HepG2 (cell line): Measurements from ENCODE around the gene THRAP3. TPM values are rescaled to one million over a fixed set of nuclear protein-coding genes. Genes with fewer than 3 reads are reported as not detected.

Experiments used
- CREM ChIP-seq, 2 experiments: sonication (generic) in 1 of 2; formaldehyde crosslinking in 1 of 2; IDR thresholded peaks; 2 replicates each; pipeline versions ENCODE4 v1.4.0 to v1.6.1; 2016 to 2020; ENCODE audit warnings: antibody characterized with exemption in 1 of 2, mild to moderate bottlenecking in 1 of 2, missing genetic modification reagents in 1 of 2
- HDAC1 ChIP-seq: sonication (generic); formaldehyde crosslinking; IDR thresholded peaks from 2 replicates; pipeline ENCODE4 v1.5.1; 2020; ENCODE audit warnings: mild to moderate bottlenecking, missing genetic modification reagents
- HMGXB4 ChIP-seq, 2 experiments: sonication (generic) in 1 of 2; formaldehyde crosslinking in 1 of 2; IDR thresholded peaks; 2 replicates each; pipeline versions ENCODE4 v1.4.0 to v1.6.1; 2018 to 2020; ENCODE audit warnings: missing genetic modification reagents in 2 of 2, borderline replicate concordance in 1 of 2, low read depth in 1 of 2, mild to moderate bottlenecking in 1 of 2, missing biosample characterization in 1 of 2
- KAT7 ChIP-seq: IDR thresholded peaks from 2 replicates; pipeline ENCODE4 v1.6.1; 2018; ENCODE audit warnings: borderline replicate concordance, missing compliant biosample characterization
- KAT8 ChIP-seq: IDR thresholded peaks from 2 replicates; pipeline ENCODE4 v1.6.1; 2016; ENCODE audit warnings: missing genetic modification reagents, missing compliant biosample characterization
- MYNN ChIP-seq: sonication (generic); formaldehyde crosslinking; IDR thresholded peaks from 2 replicates; pipeline ENCODE4 v1.4.0; 2020; ENCODE audit warnings: mild to moderate bottlenecking, low read depth, missing genetic modification reagents
- SYNCRIP ChIP-seq: fragments of 200-400 bp; formaldehyde crosslinking; IDR thresholded peaks from 2 replicates; pipeline ENCODE4 v1.6.1; 2018; ENCODE audit warnings: mild to moderate bottlenecking, low read depth, low read length; ENCODE audit not compliant: insufficient read depth
- TCF12 ChIP-seq, 2 experiments: fragments of 450-650 bp in 1 of 2; sonication (generic) in 1 of 2; formaldehyde crosslinking in 1 of 2; IDR thresholded peaks; 2 replicates each; pipeline versions ENCODE4 v1.6.1 to v1.8.0; 2017 to 2022; ENCODE audit warnings: antibody characterized with exemption in 1 of 2, mild to moderate bottlenecking in 1 of 2, missing genetic modification reagents in 1 of 2, moderate library complexity in 1 of 2
- TGIF2 ChIP-seq: IDR thresholded peaks from 2 replicates; pipeline ENCODE4 v1.6.1; 2016; ENCODE audit warnings: control low read depth, missing compliant biosample characterization
- ZBTB20 ChIP-seq: sonication (generic); formaldehyde crosslinking; IDR thresholded peaks from 2 replicates; pipeline ENCODE4 v1.8.1; 2023; ENCODE audit warnings: missing genetic modification reagents, low read depth, mild to moderate bottlenecking, borderline replicate concordance
- ZFP90 ChIP-seq: sonication (generic); formaldehyde crosslinking; IDR thresholded peaks from 2 replicates; pipeline ENCODE4 v1.8.0; 2022; ENCODE audit warnings: missing genetic modification reagents, mild to moderate bottlenecking, inconsistent platforms, borderline replicate concordance
- ZKSCAN1 ChIP-seq: fragments of 150-350 bp; IDR thresholded peaks from 2 replicates; pipeline ENCODE4 v1.6.1; 2014; ENCODE audit warnings: low read length
- ZNF337 ChIP-seq: sonication (generic); formaldehyde crosslinking; IDR thresholded peaks from 2 replicates; pipeline ENCODE4 v1.5.1; 2020; ENCODE audit warnings: missing genetic modification reagents, low read depth, mild to moderate bottlenecking, borderline replicate concordance
- ZNF629 ChIP-seq: sonication (generic); formaldehyde crosslinking; conservative IDR thresholded peaks from 2 replicates; pipeline ENCODE4 v1.5.0; 2020; ENCODE audit warnings: missing genetic modification reagents
- ZNF746 ChIP-seq: sonication (generic); formaldehyde crosslinking; IDR thresholded peaks from 2 replicates; pipeline ENCODE4 v1.8.0; 2022; ENCODE audit warnings: mild to moderate bottlenecking, missing genetic modification reagents
- ZNF839 ChIP-seq: sonication (generic); formaldehyde crosslinking; IDR thresholded peaks from 2 replicates; pipeline ENCODE4 v1.4.0; 2020; ENCODE audit warnings: missing genetic modification reagents, mild to moderate bottlenecking, borderline replicate concordance
- polyA plus RNA-seq, 8 experiments: library from polyadenylated mRNA; depleted of rRNA in 3 of 8; stranded (reverse) in 7 of 8; unstranded in 1 of 8; fragments of >200 nt; fragmentation: Illumina TruSeq in 4 of 8; extraction: Trizol in 4 of 8; gene quantifications; 2 replicates each; pipeline versions ENCODE4 v1.2.1 to v1.2.3, GENCODE V29; 2011 to 2016; ENCODE audit warnings: low read depth in 4 of 8, missing spikeins in 1 of 8, mixed read lengths in 1 of 8; ENCODE audit not compliant: insufficient read depth in 1 of 8
- total RNA-seq, 5 experiments: library from RNA; depleted of rRNA; stranded (reverse); fragments of >200 nt; fragmentation: Illumina TruSeq; extraction: Trizol; gene quantifications; 2 replicates each; pipeline ENCODE4 v1.2.3, GENCODE V29; 2016; ENCODE audit warnings: low read depth in 1 of 5
- TF ChIP-seq, protein P1 (sequence below): sonication (generic); formaldehyde crosslinking; IDR thresholded peaks from 2 replicates; pipeline ENCODE4 v1.4.0; 2020; ENCODE audit warnings: mild to moderate bottlenecking, missing genetic modification reagents
- TF ChIP-seq, protein P2 (sequence below): sonication (generic); formaldehyde crosslinking; IDR thresholded peaks from 2 replicates; pipeline ENCODE4 v1.4.0; 2020; ENCODE audit warnings: missing genetic modification reagents

The THRAP3 gene
- total and polyA plus RNA-seq, 2 of the 13 experiments (the other 11 are each of a cell fraction or from before 2014, with no cell fraction given) = 45.0 to 92.6 TPM

DNA sequence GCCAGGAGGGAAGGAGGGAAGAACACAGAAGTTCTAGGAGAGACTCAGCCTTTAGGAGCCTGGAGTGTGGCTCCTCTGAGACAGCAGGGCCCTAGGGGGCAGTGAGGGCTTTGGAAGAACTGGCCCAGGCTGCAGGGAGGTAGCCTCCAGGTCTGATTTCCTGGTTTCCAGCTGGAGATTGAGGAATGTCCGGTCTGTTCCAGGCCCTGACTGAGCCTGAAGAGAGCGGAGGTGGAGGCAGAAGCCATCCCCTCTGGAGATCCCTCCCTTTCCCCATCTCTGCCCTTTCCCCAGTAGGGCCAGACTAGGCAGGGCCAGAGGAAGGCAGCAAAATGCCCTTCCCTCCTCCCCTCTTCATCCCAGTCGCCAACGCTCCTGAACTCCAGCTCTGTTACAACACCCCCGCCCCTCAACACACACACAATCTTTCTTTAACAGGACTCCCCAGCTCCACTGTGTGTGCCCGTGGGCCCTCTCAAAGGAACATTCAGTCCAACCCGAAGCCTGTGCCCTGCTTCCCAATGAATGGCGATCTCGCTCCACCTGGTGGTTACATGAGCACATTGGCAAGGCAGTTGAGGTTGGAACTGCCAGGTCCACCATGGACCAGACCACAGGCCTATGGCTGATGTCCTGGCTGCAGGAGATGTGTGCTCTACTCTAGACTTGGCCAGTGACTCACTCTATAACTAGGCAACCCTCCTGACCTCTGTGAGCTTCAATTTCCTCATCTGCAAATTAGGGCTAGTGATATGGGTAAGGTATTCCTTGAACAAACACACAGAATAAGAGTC is 36.2 kb upstream of the THRAP3 start (continued):
- TF ChIP-seq, protein P1, sequence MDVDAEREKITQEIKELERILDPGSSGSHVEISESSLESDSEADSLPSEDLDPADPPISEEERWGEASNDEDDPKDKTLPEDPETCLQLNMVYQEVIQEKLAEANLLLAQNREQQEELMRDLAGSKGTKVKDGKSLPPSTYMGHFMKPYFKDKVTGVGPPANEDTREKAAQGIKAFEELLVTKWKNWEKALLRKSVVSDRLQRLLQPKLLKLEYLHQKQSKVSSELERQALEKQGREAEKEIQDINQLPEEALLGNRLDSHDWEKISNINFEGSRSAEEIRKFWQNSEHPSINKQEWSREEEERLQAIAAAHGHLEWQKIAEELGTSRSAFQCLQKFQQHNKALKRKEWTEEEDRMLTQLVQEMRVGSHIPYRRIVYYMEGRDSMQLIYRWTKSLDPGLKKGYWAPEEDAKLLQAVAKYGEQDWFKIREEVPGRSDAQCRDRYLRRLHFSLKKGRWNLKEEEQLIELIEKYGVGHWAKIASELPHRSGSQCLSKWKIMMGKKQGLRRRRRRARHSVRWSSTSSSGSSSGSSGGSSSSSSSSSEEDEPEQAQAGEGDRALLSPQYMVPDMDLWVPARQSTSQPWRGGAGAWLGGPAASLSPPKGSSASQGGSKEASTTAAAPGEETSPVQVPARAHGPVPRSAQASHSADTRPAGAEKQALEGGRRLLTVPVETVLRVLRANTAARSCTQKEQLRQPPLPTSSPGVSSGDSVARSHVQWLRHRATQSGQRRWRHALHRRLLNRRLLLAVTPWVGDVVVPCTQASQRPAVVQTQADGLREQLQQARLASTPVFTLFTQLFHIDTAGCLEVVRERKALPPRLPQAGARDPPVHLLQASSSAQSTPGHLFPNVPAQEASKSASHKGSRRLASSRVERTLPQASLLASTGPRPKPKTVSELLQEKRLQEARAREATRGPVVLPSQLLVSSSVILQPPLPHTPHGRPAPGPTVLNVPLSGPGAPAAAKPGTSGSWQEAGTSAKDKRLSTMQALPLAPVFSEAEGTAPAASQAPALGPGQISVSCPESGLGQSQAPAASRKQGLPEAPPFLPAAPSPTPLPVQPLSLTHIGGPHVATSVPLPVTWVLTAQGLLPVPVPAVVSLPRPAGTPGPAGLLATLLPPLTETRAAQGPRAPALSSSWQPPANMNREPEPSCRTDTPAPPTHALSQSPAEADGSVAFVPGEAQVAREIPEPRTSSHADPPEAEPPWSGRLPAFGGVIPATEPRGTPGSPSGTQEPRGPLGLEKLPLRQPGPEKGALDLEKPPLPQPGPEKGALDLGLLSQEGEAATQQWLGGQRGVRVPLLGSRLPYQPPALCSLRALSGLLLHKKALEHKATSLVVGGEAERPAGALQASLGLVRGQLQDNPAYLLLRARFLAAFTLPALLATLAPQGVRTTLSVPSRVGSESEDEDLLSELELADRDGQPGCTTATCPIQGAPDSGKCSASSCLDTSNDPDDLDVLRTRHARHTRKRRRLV (CRISPR knock-in tag) = no peak
- 0 out of 2 replicates have a peak, but pooled peaks have one; percentile 46 for TF ChIP-seq KAT8
- no peak; the same call in 1 of the 2 replicates for TF ChIP-seq ZNF337 (CRISPR knock-in tag)
- 0 out of 2 replicates have a peak, but pooled peaks have one; percentile 63 for TF ChIP-seq ZNF839
- TF ChIP-seq, protein P2, sequence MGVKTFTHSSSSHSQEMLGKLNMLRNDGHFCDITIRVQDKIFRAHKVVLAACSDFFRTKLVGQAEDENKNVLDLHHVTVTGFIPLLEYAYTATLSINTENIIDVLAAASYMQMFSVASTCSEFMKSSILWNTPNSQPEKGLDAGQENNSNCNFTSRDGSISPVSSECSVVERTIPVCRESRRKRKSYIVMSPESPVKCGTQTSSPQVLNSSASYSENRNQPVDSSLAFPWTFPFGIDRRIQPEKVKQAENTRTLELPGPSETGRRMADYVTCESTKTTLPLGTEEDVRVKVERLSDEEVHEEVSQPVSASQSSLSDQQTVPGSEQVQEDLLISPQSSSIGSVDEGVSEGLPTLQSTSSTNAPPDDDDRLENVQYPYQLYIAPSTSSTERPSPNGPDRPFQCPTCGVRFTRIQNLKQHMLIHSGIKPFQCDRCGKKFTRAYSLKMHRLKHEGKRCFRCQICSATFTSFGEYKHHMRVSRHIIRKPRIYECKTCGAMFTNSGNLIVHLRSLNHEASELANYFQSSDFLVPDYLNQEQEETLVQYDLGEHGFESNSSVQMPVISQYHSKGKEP (CRISPR knock-in tag) = no peak
- TF ChIP-seq ZNF629 (CRISPR knock-in tag) = no peak
- TF ChIP-seq CREM (IDR thresholded peaks at IDR 0.05) = no peak
- TF ChIP-seq CREM (CRISPR knock-in tag; IDR thresholded peaks at IDR 0.05) = no peak
- no peak for TF ChIP-seq TGIF2 (CRISPR knock-in tag)
- TF ChIP-seq KAT7 (CRISPR knock-in tag) = no peak
- TF ChIP-seq ZNF746 (CRISPR knock-in tag) = no peak
- peak; percentile 48; the same call in 1 of the 2 replicates for TF ChIP-seq HDAC1 (CRISPR knock-in tag)
- TF ChIP-seq TCF12 (IDR thresholded peaks at IDR 0.05) = no peak
- no peak for TF ChIP-seq TCF12 (CRISPR knock-in tag; IDR thresholded peaks at IDR 0.05)
- TF ChIP-seq SYNCRIP = no peak
- 0 out of 2 replicates have a peak, but pooled peaks have one; percentile 16 for TF ChIP-seq ZBTB20
- 0 out of 2 replicates have a peak, but pooled peaks have one; percentile 69 for TF ChIP-seq ZFP90
- no peak for TF ChIP-seq ZKSCAN1
- peak; percentile 65; the same call in 1 of the 2 replicates for TF ChIP-seq MYNN (CRISPR knock-in tag)
- TF ChIP-seq HMGXB4 (CRISPR knock-in tag; IDR thresholded peaks at IDR 0.05; ENCODE audit: borderline replicate concordance in 1 of 2, low read depth in 1 of 2) = peak; percentile 87 to 93
